ENCODE results near the gene COL25A1.

DNA sequence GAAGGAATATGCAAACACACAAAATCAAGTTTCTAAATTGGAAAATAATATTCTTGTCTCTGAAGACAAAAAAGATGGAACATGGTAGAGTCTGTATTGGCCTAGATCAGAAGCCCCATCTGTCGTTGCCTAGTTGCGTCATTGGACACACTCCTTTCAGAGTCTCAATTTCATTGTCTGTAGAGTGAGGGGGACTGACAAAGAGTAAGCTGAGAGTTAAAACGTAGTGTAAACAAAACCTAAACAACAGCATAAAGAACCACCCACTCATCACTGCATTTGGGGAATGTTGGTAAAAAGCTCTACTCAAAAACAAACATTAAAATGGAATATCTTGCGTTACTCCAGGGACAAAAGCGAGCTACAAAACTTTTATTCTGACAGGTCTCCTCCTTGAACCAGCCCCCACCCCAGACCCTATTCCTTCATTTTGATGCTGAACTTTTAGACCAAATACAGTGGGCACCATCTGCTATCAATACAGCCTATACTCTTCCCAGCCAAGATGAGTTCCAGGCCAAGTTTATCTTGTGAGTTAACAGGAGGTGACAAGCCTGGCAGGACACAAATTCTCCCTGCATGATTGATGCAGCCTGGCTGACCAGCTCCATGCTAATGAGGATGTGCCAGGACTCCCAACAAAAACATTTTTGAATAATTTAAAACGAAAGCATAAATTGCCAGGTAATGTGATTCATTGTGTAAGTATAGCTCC, 125.2 kb downstream of the COL25A1 start:
- TF ChIP-seq POLR2A (IDR thresholded peaks at IDR 0.05) = no peak
- TF ChIP-seq, protein P1, sequence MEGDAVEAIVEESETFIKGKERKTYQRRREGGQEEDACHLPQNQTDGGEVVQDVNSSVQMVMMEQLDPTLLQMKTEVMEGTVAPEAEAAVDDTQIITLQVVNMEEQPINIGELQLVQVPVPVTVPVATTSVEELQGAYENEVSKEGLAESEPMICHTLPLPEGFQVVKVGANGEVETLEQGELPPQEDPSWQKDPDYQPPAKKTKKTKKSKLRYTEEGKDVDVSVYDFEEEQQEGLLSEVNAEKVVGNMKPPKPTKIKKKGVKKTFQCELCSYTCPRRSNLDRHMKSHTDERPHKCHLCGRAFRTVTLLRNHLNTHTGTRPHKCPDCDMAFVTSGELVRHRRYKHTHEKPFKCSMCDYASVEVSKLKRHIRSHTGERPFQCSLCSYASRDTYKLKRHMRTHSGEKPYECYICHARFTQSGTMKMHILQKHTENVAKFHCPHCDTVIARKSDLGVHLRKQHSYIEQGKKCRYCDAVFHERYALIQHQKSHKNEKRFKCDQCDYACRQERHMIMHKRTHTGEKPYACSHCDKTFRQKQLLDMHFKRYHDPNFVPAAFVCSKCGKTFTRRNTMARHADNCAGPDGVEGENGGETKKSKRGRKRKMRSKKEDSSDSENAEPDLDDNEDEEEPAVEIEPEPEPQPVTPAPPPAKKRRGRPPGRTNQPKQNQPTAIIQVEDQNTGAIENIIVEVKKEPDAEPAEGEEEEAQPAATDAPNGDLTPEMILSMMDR (IDR thresholded peaks at IDR 0.05) = no peak
